ENCODE measurements around the gene TNRC6B. TPM values are rescaled to one million over a fixed set of nuclear protein-coding genes. Genes with fewer than 3 reads are reported as not detected.
"Not testable (repeated sequence)": the region's sequence is repeated elsewhere in the genome, so short reads cannot be mapped to it uniquely, and the experiment has no call there.

Gene TNRC6B
- polyA plus RNA-seq, 1 donor from 2014 or later, result 7.6 TPM

- Histone ChIP-seq H3K36me3 (ENCODE audit: insufficient read depth, low read length) (no peaks in the 10 kb centered on the region), H3F3A (ENCODE audit: insufficient read depth, low read length, poor library complexity, severe bottlenecking) (no peaks in the 10 kb centered on the region), H3K27ac (ENCODE audit: low read length) (no peak overlapping the region), H3K9me2 (ENCODE audit: insufficient read depth, low read length) (no peaks in the 10 kb centered on the region), H3K9me3 (ENCODE audit: low read length) (no peaks in the 10 kb centered on the region), H3K79me2 (replicated peaks; ENCODE audit: insufficient read depth, low read length) (peaks cover 94% of the 10 kb centered on the region), H3K27me3 (ENCODE audit: insufficient read depth, low read depth, low read length) (no peaks in the 10 kb centered on the region), H3K9ac (ENCODE audit: low read length) (no peak overlapping the region), H3K4me3 (ENCODE audit: low read length) (peak overlapping the region; percentile 48), H3K4me2 (ENCODE audit: low read length) (peak overlapping the region; percentile 4), H2AFZ (ENCODE audit: low read depth, low read length) (no peak overlapping the region), H4K20me1 (ENCODE audit: insufficient read depth) (peaks cover 5% of the 10 kb centered on the region)
- no peak for TF ChIP-seq SMC3 (conservative IDR thresholded peaks at IDR 0.05; ENCODE audit: poor library complexity)
- no peak for TF ChIP-seq REST (IDR thresholded peaks at IDR 0.05; ENCODE audit: borderline replicate concordance)
- TF ChIP-seq EZH2 (IDR thresholded peaks at IDR 0.05; ENCODE audit: borderline replicate concordance, insufficient read depth, low read length, poor library complexity, severe bottlenecking), result no peak
- no peak for TF ChIP-seq CTCF (IDR thresholded peaks at IDR 0.05; ENCODE audit: poor library complexity, severe bottlenecking)
- TF ChIP-seq MXI1 (conservative IDR thresholded peaks at IDR 0.05; ENCODE audit: poor library complexity, severe bottlenecking), result no peak
- no peak for TF ChIP-seq EP300 (conservative IDR thresholded peaks at IDR 0.05; ENCODE audit: poor library complexity, severe bottlenecking)
- TF ChIP-seq TAF1 (IDR thresholded peaks at IDR 0.05; ENCODE audit: low read depth), result no peak
- TF ChIP-seq RAD21 (conservative IDR thresholded peaks at IDR 0.05), result no peak
- TF ChIP-seq POLR2AphosphoS5 (IDR thresholded peaks at IDR 0.05), result no peak
These were observed 4.6 kb downstream of the TNRC6B start for GRCh38 chr22:40182231-40182835.

- peak overlapping the region; percentile 48 for H3K4me3 ChIP-seq (ENCODE audit: low read length)
- no peaks in the 10 kb centered on the region for H3K9me3 ChIP-seq (ENCODE audit: low read length)
- H3K79me2 ChIP-seq (replicated peaks; ENCODE audit: insufficient read depth, low read length), result peaks cover 99% of the 10 kb centered on the region
- no peaks in the 10 kb centered on the region for H3K36me3 ChIP-seq (ENCODE audit: insufficient read depth, low read length)
- TF ChIP-seq CTCF (IDR thresholded peaks at IDR 0.05; ENCODE audit: poor library complexity, severe bottlenecking) (no peak), RAD21 (conservative IDR thresholded peaks at IDR 0.05) (no peak), POLR2AphosphoS5 (IDR thresholded peaks at IDR 0.05) (no peak), SMC3 (conservative IDR thresholded peaks at IDR 0.05; ENCODE audit: poor library complexity) (no peak), MXI1 (conservative IDR thresholded peaks at IDR 0.05; ENCODE audit: poor library complexity, severe bottlenecking) (no peak), EZH2 (IDR thresholded peaks at IDR 0.05; ENCODE audit: borderline replicate concordance, insufficient read depth, low read length, poor library complexity, severe bottlenecking) (no peak), EP300 (conservative IDR thresholded peaks at IDR 0.05; ENCODE audit: poor library complexity, severe bottlenecking) (no peak), REST (IDR thresholded peaks at IDR 0.05; ENCODE audit: borderline replicate concordance) (no peak)
- no peak overlapping the region for H3K27ac ChIP-seq (ENCODE audit: low read length)
- H3K9ac ChIP-seq (ENCODE audit: low read length), result no peak overlapping the region
- H3K4me2 ChIP-seq (ENCODE audit: low read length), result peak overlapping the region; percentile 4
- no peaks in the 10 kb centered on the region for H3K9me2 ChIP-seq (ENCODE audit: insufficient read depth, low read length)
- H4K20me1 ChIP-seq (ENCODE audit: insufficient read depth), result peaks cover 7% of the 10 kb centered on the region
- H3K27me3 ChIP-seq (ENCODE audit: insufficient read depth, low read depth, low read length), result no peaks in the 10 kb centered on the region
- H2AFZ ChIP-seq (ENCODE audit: low read depth, low read length), result no peak overlapping the region
- H3F3A ChIP-seq (ENCODE audit: insufficient read depth, low read length, poor library complexity, severe bottlenecking), result no peaks in the 10 kb centered on the region
These were observed 5.4 kb downstream of the TNRC6B start for GRCh38 chr22:40183029-40183581.

GRCh38 chr22:40183603-40184002, 5.9 kb downstream of the TNRC6B start:
- not testable (repeated sequence) for H3K9me3 ChIP-seq (ENCODE audit: low read length); H3K36me3 ChIP-seq (ENCODE audit: insufficient read depth, low read length); H3K27me3 ChIP-seq (ENCODE audit: insufficient read depth, low read depth, low read length); H3F3A ChIP-seq (ENCODE audit: insufficient read depth, low read length, poor library complexity, severe bottlenecking); H3K9ac ChIP-seq (ENCODE audit: low read length); H3K9me2 ChIP-seq (ENCODE audit: insufficient read depth, low read length); H3K27ac ChIP-seq (ENCODE audit: low read length); H4K20me1 ChIP-seq (ENCODE audit: insufficient read depth); H2AFZ ChIP-seq (ENCODE audit: low read depth, low read length)
- peak overlapping the region; percentile 48 for H3K4me3 ChIP-seq (ENCODE audit: low read length)
- peaks cover 99% of the 10 kb centered on the region for H3K79me2 ChIP-seq (replicated peaks; ENCODE audit: insufficient read depth, low read length)
- peak overlapping the region; percentile 4 for H3K4me2 ChIP-seq (ENCODE audit: low read length)

Data from neural cell (in vitro differentiated cells).